Bone marrow (tissue), 2 donors: ENCODE measurements around the gene PHLPP1.

Experiments used
- DNase-seq, 2 donors: peaks; one replicate each; lab custom pipeline; 2025; lab: John Stamatoyannopoulos, UW

Gene PHLPP1

GRCh38 chr18:62744076-62744968 lies 29.0 kb downstream of the PHLPP1 start:
- DNase-seq: no peak

- DNase-seq: no peak
Measured at GRCh38 chr18:62745089-62745751, 29.9 kb downstream of the PHLPP1 start.

- no peak for DNase-seq
Measured at GRCh38 chr18:62749389-62749788, 34.0 kb downstream of the PHLPP1 start.

- DNase-seq: no peak
Measured at GRCh38 chr18:62751341-62751821, 36.0 kb downstream of the PHLPP1 start.

- no peak for DNase-seq
Measured at GRCh38 chr18:62751977-62752376, 36.6 kb downstream of the PHLPP1 start.

GRCh38 chr18:62754026-62754425 lies 38.7 kb downstream of the PHLPP1 start:
- no peak for DNase-seq

GRCh38 chr18:62755454-62755853 lies 40.1 kb downstream of the PHLPP1 start:
- DNase-seq: no peak

GRCh38 chr18:62755946-62756345 lies 40.6 kb downstream of the PHLPP1 start:
- no peak for DNase-seq

GRCh38 chr18:62757399-62758010 lies 42.2 kb downstream of the PHLPP1 start:
- DNase-seq: no peak

GRCh38 chr18:62758591-62758990 lies 43.2 kb downstream of the PHLPP1 start:
- DNase-seq: no peak

GRCh38 chr18:62759704-62760402 lies 44.5 kb downstream of the PHLPP1 start:
- DNase-seq: no peak

- no peak for DNase-seq
Measured at GRCh38 chr18:62760403-62760734, 45.0 kb downstream of the PHLPP1 start.

- no peak for DNase-seq
Measured at GRCh38 chr18:62763101-62763521, 47.8 kb downstream of the PHLPP1 start.

- no peak for DNase-seq
Measured at GRCh38 chr18:62766266-62766665, 50.9 kb downstream of the PHLPP1 start.

- DNase-seq: no peak
Measured at GRCh38 chr18:62767321-62767720, 52.0 kb downstream of the PHLPP1 start.

GRCh38 chr18:62767836-62768557 lies 52.7 kb downstream of the PHLPP1 start:
- DNase-seq: no peak

- DNase-seq: no peak
Measured at GRCh38 chr18:62768558-62768943, 53.2 kb downstream of the PHLPP1 start.

- no peak for DNase-seq
Measured at GRCh38 chr18:62769216-62769615, 53.9 kb downstream of the PHLPP1 start.

GRCh38 chr18:62771494-62772270 lies 56.3 kb downstream of the PHLPP1 start:
- no peak for DNase-seq

- no peak for DNase-seq
Measured at GRCh38 chr18:62772860-62773584, 57.7 kb downstream of the PHLPP1 start.
